Measurements from ENCODE around the gene ERCC3. TPM values are rescaled to one million over a fixed set of nuclear protein-coding genes. Genes with fewer than 3 reads are reported as not detected.

The ERCC3 gene
- 21.6 and 28.3 TPM in 2 replicates for total RNA-seq

DNA sequence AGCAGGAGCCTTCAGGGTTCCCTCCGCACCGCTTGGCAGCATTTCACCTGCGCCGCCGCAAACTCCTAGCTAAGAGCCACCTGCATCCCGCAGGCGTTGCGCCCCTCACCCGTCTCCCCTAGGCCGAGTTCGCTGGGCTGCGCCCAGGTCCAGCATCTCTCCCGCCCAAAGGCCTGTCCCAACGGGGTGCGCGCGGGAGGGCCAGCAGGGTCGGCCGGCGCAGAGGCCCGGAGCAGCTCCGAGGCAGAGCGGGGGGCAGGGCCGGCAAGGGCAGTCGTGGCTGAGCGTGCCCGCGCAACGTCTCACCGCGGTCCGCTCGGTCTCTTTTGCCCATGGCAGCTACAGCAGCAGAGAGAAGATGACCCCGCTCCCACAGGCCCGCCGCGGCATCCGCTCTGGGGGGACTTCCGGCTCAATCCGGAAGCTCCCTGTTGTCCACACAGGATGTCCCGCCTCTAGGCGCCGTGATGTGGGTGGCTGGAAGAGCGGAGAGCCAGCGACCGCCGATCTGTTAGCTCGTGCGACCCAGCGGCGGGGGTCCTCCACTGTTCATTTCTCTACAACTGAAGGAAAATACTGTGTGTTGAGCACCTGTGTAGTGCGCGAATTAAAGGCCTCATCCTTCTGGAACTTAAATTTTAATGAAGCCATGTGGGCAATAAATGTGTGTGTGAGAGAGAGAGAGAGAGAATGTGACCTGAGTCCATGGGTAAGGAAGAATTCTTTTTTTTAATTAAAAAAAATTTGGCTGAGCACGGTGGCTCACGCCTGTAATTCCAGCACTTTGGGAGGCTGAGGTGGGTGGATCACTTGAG, at the start of gene ERCC3:
ERCC3 (minus strand) TSS at position 397 of the 815 bp plus-strand sequence; CDS start at position 334, 63 bp downstream.

DNA sequence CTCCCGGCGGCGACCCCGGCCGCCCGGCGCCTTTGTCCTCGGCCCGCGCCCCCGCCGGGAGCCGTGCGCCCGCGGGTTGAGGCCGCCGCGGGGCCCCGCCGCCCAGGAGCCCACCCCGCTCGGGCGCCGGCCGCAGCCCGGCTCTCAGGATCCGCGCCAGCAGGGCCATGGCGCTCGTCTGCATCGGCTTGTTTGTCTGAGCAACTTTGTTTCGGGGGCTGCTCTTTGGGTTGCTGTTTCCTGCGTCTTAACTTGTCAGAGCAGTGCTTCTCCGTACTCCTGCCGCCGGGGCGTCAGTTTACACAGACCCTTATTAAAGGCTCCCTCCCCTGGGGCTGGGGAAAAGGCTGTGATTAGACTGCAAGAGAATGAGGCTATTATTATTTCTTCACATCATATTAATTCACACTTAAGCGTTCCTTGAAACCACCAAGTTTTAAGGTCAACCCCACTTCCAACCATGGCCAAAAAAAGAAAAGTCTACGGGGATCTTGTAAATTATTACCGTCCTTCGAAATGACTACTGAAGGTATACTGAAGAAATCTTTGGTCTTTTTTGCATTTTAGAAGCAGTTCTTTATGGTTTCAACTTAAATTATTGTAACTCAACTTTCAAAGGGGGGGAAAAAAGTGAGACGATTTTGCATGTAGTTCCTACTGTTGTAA, 73.7 kb downstream of the ERCC3 start, which contains the start of gene CYP27C1:
CYP27C1 (minus strand) TSS at position 198 of the 666 bp plus-strand sequence; CDS start at position 169, 29 bp downstream.

Other genes starting within 250 kb of the ERCC3 start
- gene BIN1, start 187.0 kb downstream of the ERCC3 start, total RNA-seq: 52.5 and 79.9 TPM in 2 replicates
- not detected in 2 replicates for gene CYP27C1, start 73.8 kb downstream of the ERCC3 start, total RNA-seq
- 20.8 and 22.7 TPM in 2 replicates for gene MAP3K2, start 93.8 kb upstream of the ERCC3 start, total RNA-seq
- not detected in 2 replicates for gene PROC, start 124.3 kb upstream of the ERCC3 start, total RNA-seq
- 21.6 and 29.1 TPM in 2 replicates for gene IWS1, start 232.3 kb upstream of the ERCC3 start, total RNA-seq
- under 0.01 TPM in 2 replicates for gene MYO7B, start 241.5 kb upstream of the ERCC3 start, total RNA-seq